IPS DF 4.7 (cell line): Measurements from ENCODE around the gene MSTN.
"Not testable (repeated sequence)": the region's sequence is repeated elsewhere in the genome, so short reads cannot be mapped to it uniquely, and the experiment has no call there.

Source experiments
- DNase-seq: peaks from one replicate; pipeline ENCODE4 v3.0.0-alpha.2; 2013; ENCODE audit warnings: low spot score; ENCODE audit errors: extremely low read depth

Gene MSTN

DNA sequence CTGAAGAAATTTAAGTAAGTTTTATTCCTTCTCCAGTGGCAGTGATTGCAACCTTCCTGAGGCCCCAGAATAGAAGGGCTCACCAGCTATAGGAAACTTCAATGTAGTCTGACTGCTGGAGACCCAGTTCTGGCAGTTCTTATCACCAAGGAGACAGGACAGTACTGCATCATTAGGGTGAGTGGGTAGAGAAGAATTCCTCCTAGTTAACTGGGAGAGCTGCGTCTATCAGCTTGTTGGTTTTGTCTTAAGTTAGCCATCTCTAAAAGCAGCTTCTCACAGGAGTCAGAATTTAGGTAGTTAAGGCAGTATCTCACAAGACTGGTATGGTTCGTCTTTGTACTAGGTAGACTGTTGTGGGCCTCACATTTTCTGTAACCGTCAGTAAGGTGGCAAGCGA is 3.3 kb upstream of the MSTN start:
- DNase-seq = no peak

DNA sequence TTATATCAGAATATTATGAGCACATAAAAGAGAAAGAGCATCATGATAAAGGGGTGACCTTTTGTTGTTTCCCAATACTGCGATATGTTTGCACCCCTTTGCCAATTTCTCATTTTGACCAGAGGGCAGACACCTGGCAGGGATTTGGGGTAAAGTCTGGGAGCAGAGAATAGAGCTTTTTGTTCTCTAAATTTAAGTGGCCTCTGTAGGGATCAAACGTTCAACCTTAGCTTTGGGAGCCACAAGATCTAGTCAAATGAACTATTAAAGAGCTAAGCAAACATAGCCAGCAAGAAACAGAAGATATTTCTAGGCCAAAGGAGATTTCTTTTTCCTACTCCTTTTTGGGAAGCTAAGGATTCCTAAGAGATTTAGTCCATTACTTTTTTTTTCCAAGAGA is 1.1 kb upstream of the MSTN start:
- DNase-seq = no peak

DNA sequence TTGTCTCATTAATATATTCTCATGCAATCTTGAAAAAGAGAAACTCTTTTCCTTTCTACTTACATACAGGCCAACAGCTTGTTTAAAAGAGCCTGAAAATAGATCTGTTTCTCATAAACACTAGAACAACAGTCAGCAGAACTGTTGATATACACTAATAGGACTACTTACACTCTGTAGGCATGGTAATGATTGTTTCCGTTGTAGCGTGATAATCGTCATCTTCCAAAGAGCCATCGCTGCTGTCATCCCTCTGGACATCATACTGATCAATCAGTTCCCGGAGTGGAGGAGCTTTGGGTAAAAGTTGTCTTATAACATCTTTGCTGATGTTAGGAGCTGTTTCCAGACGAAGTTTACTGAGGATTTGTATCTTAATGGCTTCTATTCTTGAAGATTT is 476 bp downstream of the MSTN start:
- no peak for DNase-seq

DNA sequence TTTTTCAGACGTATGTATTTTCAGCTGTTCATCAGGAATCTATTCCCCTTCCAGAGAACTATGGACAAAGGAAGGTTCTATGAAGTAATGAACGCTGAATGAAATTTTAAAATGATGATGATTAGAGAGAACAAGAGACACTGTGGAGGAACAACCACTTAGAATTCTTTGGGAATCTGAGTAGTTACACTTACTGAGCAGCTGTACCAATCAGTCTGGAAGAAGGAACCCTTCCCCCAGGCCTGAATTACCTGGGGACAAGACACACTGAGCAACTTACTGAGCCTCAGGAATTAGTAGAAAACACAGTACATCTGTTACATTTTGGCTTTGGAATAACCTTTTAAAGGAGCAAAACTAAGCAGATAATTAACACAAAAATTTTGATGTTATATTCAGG is 1.9 kb downstream of the MSTN start:
- DNase-seq = no peak

DNA sequence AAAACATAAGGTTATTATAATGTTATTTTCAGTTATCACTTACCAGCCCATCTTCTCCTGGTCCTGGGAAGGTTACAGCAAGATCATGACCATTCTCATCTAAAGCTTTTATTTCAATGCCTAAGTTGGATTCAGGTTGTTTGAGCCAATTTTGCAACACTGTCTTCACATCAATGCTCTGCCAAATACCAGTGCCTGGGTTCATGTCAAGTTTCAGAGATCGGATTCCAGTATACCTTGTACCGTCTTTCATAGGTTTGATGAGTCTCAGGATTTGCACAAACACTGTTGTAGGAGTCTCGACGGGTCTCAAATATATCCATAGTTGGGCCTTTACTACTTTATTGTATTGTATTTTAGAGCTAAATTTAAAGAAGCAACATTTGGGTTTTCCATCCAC is 2.5 kb downstream of the MSTN start:
- DNase-seq = no peak

DNA sequence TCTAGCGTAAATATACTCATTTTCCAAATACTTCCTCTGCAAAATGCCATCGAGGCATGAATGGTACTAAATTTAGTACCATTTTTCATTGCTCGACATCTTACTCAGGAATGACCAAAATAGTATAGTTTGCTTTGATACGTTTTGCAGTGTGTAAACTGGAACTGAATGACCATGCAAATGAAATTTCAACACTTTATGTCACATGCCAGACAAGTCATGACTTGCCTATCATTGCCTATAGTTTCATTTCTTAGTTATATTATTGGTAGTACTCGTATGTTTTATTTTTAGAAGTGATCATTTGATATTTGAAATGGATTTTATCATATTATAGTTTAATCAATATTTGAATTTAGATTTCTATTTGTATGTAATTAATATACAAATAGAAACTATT is 9.1 kb downstream of the MSTN start:
- no peak for DNase-seq

DNA sequence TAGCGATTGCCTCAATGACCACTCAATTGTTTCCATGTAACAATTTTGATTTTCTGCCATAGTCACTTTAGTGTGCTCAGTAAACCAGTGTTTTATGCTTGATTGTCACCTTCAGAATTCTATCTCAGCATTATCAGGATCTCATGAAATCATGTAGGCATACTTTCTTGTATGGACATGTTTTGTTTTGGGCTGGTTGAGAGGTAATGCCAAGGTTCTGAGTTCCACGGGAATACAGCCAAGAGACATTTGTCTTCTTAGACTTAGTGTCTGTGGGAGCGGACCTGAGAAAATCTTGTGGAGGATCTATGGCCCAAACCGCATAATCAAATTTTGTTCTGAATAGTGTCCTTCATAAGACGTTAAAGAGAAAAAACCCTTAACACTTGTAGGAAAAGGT is 10.2 kb downstream of the MSTN start:
- DNase-seq = no peak

DNA sequence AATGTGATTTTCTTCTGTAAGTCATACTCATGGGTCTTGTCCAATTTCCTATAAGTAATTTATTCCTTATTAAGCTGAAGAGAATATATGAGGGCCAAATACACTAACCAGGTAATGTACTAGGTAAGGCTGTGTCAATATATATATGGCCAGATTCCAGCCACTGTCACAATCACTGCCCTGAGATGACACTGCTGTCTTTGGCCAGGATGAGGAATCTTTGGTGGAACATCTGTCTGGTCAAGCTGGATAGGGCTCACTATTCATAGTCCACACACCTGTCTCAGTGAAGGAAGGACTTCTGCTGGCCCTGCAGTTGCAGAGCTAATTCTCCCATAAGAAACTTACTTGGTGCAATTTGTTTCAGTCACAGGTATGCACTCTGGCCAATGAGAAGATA is 11.3 kb downstream of the MSTN start:
- no peak for DNase-seq

DNA sequence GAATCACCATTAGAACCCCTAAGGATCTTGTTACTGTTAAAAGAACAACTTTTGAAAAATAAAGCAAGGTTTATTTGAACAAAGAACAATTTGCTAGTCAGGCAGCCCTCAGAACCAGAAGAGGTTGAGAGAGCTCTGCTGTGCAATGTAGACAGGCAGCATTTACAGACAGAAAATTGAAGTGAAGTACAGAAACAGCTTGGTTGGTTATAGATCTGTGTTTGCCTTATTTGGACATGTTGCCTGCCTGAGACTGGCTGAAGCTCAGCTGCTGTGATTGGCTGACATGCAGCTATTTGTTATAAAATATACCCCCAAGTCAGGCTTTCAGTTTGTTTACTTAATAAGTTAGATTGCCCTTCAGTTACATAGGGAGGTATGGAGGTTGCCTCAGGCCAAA is 12.5 kb downstream of the MSTN start:
- no peak for DNase-seq

DNA sequence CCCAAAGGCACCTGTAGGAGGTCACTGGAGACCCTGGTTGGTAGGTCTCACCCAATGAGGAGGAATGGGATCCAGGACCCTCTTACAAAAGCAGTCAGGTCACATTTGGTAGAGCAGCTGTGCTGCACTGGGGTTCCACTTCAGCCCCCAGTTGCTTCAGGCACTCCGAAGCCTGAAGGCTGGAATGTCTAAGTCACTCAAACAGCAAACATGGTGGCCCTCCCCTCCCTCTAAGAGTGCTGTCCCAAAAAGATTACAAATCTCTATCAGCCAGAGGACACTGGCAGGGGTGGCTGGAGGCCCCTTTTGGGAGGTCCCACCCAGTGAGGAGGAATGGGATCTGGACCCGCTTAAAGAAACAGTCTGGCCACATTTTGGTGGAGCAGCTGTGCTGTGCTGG is 17.7 kb downstream of the MSTN start:
- no peak for DNase-seq

DNA sequence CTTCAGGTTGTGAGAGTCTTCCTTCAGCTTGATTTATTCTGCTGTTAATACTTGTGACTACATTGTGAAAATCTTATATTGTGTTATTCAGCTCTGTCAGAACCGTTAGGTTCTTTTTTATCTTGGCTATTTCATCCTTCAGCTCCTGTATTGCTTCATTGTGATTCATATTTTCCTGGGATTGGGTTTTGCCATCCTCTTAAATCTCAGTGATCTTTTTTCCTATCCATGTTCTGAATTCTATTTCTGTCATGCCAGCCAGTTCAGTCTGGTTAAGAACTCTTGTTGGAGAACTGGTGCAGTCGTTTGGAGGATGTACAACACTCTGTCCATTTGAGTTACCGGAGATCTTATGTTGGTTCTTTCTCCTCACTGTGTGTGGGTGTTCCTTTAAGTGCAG is 19.1 kb downstream of the MSTN start:
- DNase-seq = no peak

DNA sequence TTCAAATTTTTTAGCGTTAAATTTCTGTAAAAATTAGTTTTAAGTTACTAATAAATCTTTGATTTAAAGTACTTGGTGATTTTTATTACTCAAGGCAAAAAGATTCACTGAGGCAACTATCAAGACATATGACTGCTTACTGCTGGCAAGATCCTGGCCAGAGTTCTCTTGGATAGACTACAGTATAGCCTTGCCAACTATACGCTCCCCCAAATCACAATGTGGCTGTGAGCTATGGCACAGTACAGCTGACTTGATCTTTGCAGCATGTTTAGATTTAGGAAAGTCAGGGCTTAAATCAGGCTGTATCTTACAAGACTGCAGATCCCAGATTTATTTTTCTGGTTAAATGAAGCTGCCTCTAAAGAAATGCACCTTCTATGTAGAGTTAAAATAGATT is 26.5 kb downstream of the MSTN start:
- DNase-seq = no peak

DNA sequence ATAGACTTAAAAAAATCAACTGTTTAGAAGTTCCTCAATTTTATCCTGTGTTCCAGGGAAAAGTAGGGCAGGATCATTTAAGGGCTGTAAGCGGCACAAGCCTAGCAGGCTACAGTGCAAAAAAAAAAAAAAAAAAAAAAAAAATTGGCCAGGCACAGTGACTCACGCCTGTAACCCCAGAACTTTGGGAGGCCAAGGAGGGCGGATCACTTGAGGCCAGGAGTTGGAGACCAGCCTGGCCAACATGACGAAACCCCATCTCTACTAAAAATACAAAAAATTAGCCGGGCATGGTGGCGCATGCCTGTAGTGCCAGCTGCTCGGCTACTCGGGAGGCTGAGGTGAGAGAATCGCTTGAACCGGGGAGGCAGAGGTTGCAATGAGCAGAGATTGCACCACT is 28.1 kb downstream of the MSTN start:
- DNase-seq = not testable (repeated sequence)

DNA sequence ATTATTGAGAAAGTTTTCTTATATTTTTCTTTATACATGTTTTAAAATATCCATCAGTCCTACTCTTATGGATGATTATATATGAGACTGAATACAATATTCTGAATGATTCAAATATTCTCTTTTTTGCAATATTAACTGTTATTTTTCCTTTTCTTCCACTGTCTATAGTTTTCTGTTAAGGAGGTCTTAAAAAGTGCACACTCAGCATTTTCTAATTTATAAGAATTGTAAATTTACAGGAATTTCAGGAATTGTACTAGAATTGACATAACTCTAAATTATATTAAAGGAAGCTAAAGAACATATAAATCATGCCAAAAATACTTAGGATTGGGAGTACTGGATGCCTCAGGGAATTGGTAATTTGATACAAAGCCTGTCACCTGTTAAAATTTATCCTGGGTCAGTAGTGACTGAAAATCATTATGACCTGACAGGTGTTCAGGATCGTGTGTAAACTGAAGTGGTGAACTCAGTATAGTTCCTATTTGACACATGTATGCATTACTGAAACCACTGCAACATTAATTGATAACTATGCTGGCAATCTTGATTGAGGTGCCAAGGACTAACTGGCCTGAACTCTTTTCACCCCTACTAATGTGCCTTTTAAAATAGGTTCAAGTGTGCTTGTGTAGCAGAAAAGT is 30.4 kb downstream of the MSTN start:
- DNase-seq = no peak

DNA sequence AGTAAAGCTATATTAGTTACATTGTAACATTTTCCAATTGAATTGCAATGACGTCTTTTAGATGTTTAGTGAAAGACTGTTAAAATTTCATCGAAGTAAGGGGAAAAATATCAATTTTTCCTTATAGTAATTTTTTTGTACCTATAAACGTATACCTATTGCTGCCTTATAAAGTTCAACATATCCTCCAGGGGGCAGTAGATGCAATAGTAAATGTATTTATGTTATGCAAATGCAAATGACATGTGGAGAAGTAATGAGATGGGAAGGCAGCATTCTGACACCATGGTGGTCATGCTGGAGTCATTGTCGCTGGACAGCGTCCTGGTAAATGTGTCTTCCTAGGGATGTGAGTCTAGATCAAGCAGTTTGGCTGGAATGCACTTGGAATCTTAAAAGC is 38.7 kb downstream of the MSTN start:
- DNase-seq = peak; percentile 16

DNA sequence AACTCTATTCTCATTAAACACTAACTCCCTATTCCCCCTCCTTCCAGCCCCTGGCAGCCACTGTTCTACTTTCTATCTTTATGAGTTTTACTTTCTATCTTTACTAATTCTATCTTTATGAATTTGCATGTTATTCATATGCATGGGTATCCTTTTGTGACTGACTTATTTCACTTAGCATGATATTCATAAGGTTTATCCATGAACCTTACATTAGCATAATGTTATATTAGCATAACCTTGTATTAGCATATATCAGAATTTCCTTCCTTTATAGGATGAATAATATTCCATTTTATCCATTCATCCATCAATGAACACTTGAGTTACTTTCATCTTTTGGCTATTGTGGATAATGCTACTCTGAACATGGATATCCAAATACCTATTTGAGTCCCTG is 41.8 kb downstream of the MSTN start:
- DNase-seq = no peak

DNA sequence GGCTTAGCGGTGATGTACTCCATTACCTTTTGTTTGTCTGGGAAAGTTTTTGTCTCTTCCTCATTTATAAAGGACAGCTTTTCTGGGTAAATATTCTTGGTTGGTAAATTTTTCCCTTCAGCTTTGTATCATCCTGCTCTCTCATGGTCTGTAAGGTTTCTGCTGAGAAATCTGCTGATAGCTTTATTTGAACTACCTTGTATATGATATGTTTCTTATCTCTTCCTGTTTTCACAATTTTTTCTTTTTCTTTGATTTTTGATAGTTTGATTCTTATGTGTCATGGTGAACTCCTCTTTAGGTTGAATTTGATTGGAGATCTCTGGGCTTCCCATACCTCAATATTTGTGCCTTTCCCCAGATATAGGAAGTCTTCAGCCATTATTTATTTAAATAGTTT is 44.7 kb downstream of the MSTN start:
- DNase-seq = no peak

DNA sequence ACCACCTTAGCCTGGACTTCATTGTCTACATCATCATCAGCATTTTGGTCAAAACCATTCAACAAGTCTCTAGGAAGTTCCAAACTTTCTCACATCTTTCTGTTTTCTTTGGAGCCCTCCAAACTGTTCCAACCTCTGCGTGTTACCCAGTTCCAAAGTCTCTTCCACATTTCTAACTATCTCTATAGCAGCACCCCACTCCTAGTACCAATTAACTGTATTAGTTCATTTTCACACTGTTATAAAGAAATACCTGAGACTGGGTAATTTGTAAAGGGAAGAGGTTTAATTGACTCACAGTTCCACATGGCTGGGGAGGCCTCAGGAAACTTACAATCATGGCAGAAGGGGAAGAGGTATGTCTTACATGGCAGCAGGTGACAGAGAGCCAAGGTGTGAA is 46.6 kb downstream of the MSTN start:
- DNase-seq = not testable (repeated sequence)
